ENCODE results near the gene DMXL1. TPM values are rescaled to one million over a fixed set of nuclear protein-coding genes. Genes with fewer than 3 reads are reported as not detected.
A peak's percentile ranks its signal among the peaks of the same experiment; 100 is the strongest.

The DMXL1 gene
- polyA plus RNA-seq, 2 of the 4 experiments (the other 2 are of a cell fraction) = 8.4 to 28.8 TPM

GRCh38 chr5:119021149-119021732, 49.6 kb upstream of the DMXL1 start:
- no peak overlapping the region for H3K4me3 ChIP-seq
- no peak for TF ChIP-seq SMC3 (IDR thresholded peaks at IDR 0.05)
- TF ChIP-seq E2F6 (IDR thresholded peaks at IDR 0.05; ENCODE audit: borderline replicate concordance, low read depth) = no peak
- TF ChIP-seq JUNB (IDR thresholded peaks at IDR 0.05) = no peak
- TF ChIP-seq HOXA7 (CRISPR knock-in tag; IDR thresholded peaks at IDR 0.05) = no peak
- TF ChIP-seq TP53 (CRISPR knock-in tag; IDR thresholded peaks at IDR 0.05) = no peak
- no peak for TF ChIP-seq HDAC2 (IDR thresholded peaks at IDR 0.05)
- no peak for TF ChIP-seq HOXB5 (CRISPR knock-in tag; IDR thresholded peaks at IDR 0.05)
- no peak for TF ChIP-seq POLR2AphosphoS2 (conservative IDR thresholded peaks at IDR 0.05; ENCODE audit: low read length)
- TF ChIP-seq MAFK (IDR thresholded peaks at IDR 0.05; ENCODE audit: partially characterized antibody) = no peak
- no peak for TF ChIP-seq HEYL (CRISPR knock-in tag; IDR thresholded peaks at IDR 0.05)
- no peak for TF ChIP-seq KDM5A (IDR thresholded peaks at IDR 0.05)
- TF ChIP-seq NR3C1 (IDR thresholded peaks at IDR 0.05) = no peak
- no peak for TF ChIP-seq USF2 (IDR thresholded peaks at IDR 0.05)
- TF ChIP-seq FOSL2 (IDR thresholded peaks at IDR 0.05) = no peak
- TF ChIP-seq FOSL2 (CRISPR knock-in tag; IDR thresholded peaks at IDR 0.05) = no peak
- no peak for TF ChIP-seq HOXB13 (CRISPR knock-in tag; IDR thresholded peaks at IDR 0.05; ENCODE audit: low read depth)
- TF ChIP-seq ESRRA (IDR thresholded peaks at IDR 0.05; ENCODE audit: borderline replicate concordance, low read length) = no peak
- TF ChIP-seq BCL3 (IDR thresholded peaks at IDR 0.05) = no peak
- TF ChIP-seq RCOR1 (IDR thresholded peaks at IDR 0.05; ENCODE audit: low read depth, low read length) = no peak
- no peak for TF ChIP-seq CEBPB (IDR thresholded peaks at IDR 0.05)
- ATAC-seq = 0 out of 6 replicates have a peak, but pooled peaks of 1 of the 2 experiments have one; percentile 23
- ChIA-PET CTCF (interaction anchor here (0.7 to 5.0 kb wide), 17 partner anchors 9 to 399 kb away, joined by 3 to 47 read pairs (median 4); partner anchors contain the start of gene DTWD2), POLR2A (interaction anchor here (1.0 kb wide), 3 partner anchors 33 to 247 kb away, joined by 3 to 4 read pairs (median 3); partner anchors contain the start of gene DTWD2)
- DNase-seq (ENCODE audit: low read depth in 1 of 2, low spot score in 1 of 2) = no peak
- H3K27ac ChIP-seq = no peak overlapping the region
- 83% methylated on average over 3 of the region's 3 CpGs for WGBS (ENCODE audit: missing lambda C conversion rate)
- no peaks in the 10 kb centered on the region for H3K9me3 ChIP-seq
- no peak overlapping the region for H3K4me2 ChIP-seq
- peaks cover 14% of the 10 kb centered on the region for H3K4me1 ChIP-seq
- FAIRE-seq = no peak

- ChIA-PET POLR2A (interaction anchor here (0.6 to 1.0 kb wide), 4 partner anchors 34 to 377 kb away, joined by 3 to 4 read pairs (median 3); partner anchors contain the start of gene DTWD2), CTCF (interaction anchor here (0.7 to 3.5 kb wide), 15 partner anchors 9 to 398 kb away, joined by 3 to 47 read pairs (median 3); no protein-coding TSS in a partner anchor)
- FAIRE-seq = peak; percentile 98
- H3K4me3 ChIP-seq = no peak overlapping the region
- TF ChIP-seq RAD21 (conservative IDR thresholded peaks at IDR 0.05 in 1 of 2, IDR thresholded peaks at IDR 0.05 in 1 of 2) (peak; percentile 83 to 85), CTCF (IDR thresholded peaks at IDR 0.05) (peak; percentile 71), FOSL2 (IDR thresholded peaks at IDR 0.05) (no peak), FOSL2 (CRISPR knock-in tag; IDR thresholded peaks at IDR 0.05) (no peak), SMC3 (IDR thresholded peaks at IDR 0.05) (peak; percentile 75)
- WGBS (ENCODE audit: missing lambda C conversion rate) = 28% methylated on average over 5 of the region's 5 CpGs
- no peak overlapping the region for H3K4me2 ChIP-seq
- DNase-seq (ENCODE audit: low read depth in 1 of 2, low spot score in 1 of 2) = peak; percentile 18 to 55
- H3K27ac ChIP-seq = no peak overlapping the region
- H3K4me1 ChIP-seq = peaks cover 14% of the 10 kb centered on the region
- no peaks in the 10 kb centered on the region for H3K9me3 ChIP-seq
- ATAC-seq = peak; percentile 84 to 90
Measured at GRCh38 chr5:119022017-119022745, 48.7 kb upstream of the DMXL1 start.

All from A549 (cell line).